Stimulated activated CD8-positive, alpha-beta memory T cell treated with anti-CD3 and anti-CD28 coated beads, Interleukin-4, amount 100 ng/mL, for 1 hour (primary cell): ENCODE data around the gene CCDC57.

Experiments used
- DNase-seq, 2 donors: peaks; one replicate each; pipeline ENCODE4 v3.0.0-alpha.2; 2020; ENCODE audit warnings: low read depth in 2 of 2, low spot score in 1 of 2

The CCDC57 gene

GRCh38 chr17:82064433-82065192 lies 148.0 kb downstream of the CCDC57 start:
- no peak for DNase-seq

DNA sequence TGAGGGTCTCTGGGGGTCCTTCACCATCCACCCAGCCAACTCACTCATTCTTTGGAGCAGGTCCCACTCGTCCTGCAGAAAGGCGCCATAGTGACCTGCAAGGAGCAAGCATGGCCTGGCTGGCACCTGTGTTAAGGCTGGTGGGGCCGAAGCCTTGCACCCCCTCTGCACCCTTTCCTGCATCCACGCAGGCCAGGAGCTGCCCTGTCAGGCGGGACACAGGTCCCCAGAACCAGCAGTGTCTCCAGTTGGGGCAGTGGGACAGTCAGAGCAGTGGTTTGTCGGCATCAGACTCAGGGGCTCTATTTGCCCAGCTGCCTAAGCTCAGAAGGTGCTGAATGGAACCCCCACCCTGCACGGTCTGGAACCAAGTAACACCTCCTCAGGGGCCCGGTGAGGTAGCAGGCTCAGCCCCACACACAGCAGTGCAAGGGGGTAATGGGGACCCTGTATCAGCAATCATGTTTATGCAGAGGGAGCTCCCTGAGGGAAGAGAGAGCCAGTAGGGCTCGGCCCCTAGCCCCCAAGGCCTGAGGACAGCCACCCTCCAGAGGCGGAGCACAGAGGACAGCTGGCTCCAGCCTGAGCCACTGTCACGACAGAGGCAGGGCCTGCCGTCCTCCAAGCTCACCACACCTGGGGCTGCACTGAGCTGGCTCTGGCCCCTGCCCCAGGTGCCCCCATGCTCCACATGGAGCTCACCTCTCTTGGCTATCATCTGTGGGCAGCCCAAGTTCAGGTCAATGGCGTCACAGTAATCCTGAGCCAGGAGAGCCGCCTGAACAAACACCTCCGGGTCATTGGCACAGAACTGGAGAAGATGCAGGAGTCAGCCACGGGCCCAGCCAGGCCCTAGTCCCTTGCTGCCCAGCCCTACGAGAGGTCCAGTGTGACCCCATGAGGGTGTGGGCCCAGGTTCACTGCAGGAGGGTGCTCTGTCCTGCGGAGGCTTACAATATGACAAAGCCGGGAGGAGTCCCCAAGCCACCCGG lies 148.9 kb downstream of the CCDC57 start:
- no peak for DNase-seq

- no peak for DNase-seq
These were observed 149.7 kb downstream of the CCDC57 start for GRCh38 chr17:82062984-82063368.

DNA sequence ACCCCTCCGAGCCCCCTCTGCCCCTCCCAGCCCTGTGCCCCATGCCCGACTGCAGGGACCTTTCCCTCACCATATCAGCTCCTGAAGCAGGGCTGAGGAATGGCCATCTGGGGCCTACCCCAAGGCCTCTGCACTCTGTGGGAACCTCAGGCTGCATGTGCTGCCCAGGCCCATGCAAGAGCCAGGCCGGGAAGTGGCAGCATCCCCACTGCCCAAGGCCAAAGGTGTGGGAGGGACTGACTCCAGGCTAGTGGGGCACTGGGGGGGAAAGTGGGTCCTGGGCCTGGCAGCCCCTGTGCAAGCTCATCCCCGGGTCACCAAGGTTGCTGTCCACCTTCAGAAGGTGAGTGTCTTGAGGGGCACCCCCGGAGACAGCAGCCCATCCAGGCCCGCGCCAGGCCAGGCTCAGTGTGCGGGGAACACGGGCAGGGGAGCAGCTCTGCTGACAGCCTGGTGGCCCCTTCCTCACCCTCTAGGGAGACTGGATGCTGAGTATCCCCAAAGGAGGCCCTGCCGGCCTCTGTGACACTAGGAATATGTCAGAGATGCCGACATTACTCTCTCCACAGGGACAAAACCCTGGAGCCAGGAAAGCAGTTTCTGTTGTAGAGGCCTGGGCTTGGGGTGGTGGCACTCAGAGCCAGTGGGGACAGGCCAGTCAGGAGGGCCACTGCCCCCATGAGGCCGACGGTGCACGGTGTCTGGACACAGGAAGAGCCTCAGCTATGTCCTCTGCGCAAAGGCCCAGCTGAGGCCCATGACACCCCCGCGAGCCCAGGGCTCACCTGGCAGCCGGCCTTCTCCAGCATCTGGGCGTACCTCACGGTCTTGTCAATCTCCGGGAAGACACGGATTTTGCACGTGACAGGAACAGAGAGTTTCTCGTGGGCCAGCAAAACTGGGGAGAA lies 150.3 kb downstream of the CCDC57 start:
- DNase-seq = no peak

DNA sequence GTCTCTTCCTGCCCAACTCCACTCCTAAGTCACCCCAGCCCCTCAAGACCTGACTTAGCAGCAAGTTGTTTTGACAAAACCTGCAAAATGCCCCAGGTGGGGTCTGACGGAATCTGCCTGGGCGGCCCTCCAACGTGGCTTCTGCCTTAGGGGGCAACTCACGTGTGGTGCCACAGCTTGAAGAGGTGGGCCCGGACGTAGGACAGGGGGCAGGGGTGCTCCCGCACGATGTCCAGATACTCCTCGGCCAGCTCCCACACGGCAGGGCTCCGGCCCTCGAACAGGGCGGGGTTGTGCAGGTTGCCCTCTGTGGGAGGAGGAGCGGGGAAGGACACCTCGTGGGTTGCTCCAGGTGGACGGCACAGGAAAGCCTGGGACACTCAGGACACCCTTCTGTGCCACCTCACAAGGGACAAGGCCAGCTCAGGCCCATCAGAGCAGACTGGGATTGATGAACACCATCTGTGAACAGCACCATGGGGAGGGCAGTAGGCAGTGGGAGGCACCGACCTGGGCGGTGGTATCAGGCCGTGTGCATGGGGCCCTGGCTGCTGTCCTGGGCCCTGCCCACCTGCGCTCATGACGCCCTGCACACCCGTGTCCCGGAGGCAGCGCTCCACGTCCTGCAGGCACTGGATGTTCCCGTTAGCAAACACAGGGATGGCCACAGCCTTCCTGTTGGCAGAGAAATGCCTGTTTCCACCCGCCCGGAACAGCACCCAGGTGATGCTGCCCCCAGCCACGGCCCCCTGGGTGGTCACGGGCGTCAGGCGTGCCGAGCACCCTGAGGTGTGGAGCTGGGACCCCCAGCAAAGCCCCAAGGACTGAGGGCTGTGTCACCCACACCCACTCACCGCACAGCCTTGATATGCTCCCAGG lies 151.4 kb downstream of the CCDC57 start:
- no peak for DNase-seq

DNA sequence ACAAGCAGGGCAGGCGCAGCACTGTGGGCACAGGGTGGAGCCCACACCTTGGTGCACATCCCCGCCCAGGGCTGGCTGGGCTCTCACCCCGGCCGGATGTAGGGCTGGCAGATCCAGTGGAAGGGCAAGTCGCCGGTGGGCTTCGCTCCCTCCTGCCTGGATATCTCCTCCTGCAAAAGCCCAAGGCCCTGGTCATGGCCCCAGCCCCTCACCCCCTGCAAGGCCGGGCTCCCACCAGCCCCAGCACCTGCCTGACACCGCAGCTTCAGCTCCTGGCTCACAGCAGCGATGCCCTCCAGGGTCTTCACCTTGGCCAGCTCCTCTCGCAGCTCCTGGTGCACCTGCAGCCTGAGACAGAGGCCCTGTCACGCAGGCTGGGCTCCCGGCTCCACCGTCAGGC lies 152.0 kb downstream of the CCDC57 start:
- DNase-seq = no peak

- DNase-seq = no peak
These were observed 152.7 kb downstream of the CCDC57 start for GRCh38 chr17:82060001-82060380.

DNA sequence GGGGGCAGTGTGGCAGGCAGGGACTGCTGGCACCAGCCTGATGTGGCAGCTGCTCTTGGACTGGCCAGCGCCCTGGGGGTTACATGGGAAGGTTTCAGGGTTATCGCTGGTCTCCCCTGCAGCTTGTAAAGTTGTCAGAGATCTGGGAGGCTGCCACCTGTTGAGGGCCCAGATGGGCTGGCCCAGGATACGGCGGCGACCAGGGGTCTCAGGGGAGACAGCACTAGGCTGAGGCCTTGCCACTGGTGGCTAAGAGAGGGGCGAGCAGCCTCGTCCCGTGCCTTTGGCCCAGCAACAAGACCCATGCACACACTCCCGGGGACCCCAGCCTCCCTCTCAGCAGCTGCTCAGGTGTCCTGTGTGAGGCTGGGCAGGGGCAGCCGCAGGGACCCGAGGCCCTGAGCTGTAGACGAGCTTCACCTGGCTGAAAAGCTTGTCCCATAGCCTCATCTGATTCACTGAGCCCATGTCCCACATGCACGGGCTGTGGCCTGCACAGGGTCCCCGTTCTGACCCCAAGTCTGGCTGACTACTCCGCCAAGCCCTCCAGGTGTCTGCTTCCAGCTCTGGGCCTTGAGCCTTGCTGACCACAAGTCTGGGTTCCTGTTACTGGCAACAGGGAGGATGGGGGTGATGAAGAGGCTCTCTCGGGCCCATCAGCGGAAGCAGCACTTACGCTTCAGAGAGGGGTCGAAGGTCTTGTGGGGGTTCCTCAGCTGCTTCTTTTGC lies 153.2 kb downstream of the CCDC57 start:
- DNase-seq = no peak

DNA sequence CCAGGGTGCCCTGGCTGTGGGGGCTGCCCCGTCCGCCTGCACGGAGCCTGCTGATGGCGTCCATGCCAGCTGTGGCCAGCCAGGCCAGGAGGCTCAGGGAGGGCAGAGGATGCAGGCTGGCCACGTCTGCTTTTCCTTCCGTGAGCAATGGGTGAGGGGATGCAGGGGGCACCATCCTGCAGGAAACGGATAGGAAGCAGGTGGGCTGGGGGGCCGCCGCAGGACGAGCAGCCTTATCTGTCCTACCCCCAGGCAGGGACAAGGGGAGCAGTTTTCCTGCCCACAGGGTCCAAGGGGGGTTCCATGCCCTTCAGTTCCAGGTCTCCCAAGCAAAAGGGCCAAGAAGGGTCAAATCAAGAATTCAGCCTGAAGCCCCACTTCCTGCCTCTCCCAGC lies 153.8 kb downstream of the CCDC57 start:
- DNase-seq = no peak

DNA sequence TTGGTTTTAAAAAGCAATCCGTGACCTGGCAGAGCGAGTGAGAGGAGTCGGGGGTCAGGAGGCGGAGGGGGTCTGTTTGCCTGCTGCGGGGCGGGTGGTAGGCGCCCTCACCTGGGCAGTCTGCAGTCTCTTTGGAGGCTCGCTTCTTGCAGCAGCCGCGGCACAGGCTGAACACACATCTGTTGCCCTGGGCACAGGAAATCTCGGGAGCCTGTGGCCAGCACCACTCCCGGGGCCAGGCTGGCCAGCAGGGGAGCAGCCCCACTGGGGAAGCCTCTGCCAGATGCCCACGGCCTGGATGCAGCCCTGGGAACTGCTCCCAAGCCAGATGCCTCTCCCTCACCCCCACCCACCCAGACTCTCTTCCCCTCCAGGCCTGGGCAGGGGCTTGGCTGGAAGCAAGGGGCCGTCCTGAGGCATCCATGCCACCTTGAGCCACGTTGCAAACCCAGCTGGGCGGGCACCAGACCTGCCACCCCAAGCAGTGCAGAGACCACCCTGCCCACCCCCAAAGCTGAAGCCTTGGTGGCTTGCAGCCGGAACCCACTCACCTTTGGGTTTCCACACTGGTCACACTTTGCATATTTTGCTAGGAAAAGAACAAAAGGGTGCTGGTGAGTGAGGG lies 154.3 kb downstream of the CCDC57 start:
- DNase-seq = no peak

DNA sequence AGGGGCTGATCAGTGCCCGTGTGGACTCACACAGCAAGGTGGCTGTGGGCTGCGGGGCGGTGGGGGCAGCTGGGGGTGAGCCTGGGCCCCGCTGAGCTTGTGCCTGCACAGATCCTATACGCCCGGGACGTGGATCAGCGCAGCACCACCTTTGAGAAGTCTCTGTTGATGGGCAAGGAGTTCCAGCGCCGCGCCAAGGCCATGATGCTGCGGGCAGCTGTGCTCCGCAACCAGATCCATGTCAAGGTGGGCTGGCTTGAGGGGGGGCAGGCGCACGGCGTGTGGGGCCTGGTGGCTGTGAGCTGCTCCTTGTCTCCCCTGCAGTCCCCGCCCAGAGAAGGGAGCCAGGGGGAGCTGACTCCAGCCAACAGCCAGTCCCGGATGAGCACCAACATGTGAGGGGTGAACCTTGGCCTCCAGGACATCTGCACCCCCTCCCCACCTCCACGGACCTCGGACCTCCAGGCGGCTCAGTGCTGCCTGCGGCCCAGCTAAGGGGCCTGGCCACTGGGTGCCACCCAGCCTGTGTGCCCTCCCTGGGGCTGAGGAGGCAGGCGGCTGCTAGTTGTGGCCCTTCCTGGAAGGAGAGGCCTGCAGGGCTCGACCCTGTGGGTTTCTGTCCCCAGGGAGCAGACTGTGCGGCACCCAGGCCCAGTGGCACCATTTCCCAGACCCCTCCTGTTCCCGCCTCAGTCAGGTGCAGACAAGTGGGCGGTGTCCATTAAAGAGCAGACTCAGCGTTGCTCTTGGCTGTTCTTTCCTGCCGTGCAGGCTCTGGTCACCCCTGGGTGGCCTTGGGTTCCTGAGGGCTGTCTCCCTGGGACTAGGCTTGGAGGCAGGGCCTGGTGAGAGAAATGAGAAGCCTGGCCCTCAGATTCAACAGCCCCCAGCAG lies 155.7 kb downstream of the CCDC57 start:
- no peak for DNase-seq

DNA sequence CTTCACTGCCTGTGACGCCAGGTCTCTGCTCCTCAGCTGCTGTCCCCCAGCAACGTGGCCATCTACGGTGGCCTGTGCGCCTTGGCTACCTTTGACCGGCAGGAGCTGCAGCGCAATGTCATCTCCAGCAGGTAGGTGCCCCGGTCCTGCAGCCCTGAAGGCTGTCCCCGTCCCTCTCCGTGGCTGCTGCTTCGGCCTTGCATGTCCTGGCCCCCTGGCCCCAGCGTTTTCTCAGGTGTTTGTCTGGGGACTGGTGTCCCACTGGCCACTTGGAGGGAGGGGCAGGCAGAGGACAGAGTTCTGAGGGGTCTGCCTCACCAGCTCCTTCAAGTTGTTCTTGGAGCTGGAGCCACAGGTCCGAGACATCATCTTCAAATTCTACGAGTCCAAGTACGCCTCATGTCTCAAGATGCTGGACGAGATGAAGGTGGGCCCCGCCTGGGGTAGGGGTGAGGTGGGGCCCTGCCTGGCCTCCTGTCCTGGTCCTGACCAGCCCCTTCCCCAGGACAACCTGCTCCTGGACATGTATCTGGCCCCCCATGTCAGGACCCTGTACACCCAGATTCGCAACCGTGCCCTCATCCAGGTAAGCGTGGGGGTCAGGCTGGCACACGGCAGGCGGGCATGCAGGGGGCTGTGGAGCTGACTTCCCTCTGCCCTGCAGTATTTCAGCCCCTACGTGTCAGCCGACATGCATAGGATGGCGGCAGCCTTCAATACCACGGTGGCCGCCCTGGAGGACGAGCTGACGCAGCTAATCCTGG lies 156.5 kb downstream of the CCDC57 start:
- no peak for DNase-seq

DNA sequence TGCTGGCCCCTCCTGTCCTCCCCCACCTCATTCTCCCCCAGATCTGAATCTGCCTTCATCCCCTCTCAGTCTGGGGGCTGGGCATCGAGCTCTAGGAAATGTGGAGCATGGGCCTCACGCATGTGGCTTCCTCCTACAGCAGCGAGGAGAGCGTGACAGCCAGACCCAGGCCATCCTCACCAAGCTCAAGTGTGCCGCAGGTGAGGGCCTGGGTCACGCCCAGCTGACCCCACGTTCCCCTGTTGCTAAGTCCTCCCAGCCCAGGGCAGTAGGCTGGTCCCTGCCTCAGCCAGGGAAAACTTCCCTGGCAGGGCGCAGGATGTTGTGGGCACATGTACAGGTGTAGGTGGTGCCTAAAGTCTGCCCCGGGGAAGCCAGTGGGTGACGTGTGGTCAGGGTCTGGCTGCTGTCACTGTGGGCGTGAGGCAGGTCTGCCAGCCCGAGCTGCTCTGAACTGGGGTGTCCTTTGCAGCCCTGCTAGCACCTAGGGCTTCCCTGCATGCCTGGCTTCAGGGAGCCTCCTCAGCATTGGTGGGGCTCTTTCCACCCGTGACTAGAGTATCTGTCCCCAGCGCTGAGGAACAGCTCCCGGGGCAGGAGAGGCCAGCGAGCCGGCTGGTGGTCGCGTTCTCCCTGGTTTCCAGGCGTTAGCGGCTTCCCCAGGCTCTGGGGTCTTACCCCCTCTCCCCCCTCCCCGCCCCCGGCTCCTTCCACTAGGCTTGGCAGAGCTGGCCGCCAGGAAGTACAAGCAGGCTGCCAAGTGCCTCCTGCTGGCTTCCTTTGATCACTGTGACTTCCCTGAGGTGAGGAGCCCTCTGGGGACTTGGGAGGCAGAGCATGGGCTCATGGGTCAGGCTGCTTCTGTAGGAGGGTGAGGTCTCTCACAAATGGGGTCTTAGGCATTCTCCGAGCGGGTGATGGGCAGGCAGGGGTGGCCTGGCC lies 157.3 kb downstream of the CCDC57 start:
- no peak for DNase-seq

DNA sequence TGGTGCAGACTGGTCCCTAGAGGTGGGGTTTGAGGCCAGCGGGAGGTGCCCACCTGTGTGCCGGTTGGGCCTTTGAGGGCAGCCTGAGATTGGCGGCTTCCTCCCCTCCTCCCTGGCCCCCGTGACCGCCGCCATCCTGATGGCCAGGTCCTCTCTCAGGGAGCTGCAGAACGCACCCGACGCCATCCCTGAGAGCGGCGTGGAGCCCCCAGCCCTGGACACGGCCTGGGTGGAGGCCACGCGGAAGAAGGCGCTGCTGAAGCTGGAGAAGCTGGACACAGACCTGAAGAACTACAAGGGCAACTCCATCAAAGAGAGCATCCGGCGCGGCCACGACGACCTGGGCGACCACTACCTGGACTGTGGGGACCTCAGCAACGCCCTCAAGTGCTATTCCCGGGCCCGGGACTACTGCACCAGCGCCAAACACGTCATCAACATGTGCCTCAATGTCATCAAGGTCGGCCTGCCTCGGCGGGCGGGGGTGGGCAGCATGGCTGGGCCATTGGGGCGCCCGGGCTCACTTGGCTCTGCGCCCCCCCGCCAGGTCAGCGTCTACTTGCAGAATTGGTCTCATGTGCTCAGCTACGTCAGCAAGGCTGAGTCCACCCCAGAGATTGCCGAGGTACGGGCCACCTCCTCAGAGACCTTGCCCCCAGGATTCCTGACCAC lies 158.2 kb downstream of the CCDC57 start:
- no peak for DNase-seq

DNA sequence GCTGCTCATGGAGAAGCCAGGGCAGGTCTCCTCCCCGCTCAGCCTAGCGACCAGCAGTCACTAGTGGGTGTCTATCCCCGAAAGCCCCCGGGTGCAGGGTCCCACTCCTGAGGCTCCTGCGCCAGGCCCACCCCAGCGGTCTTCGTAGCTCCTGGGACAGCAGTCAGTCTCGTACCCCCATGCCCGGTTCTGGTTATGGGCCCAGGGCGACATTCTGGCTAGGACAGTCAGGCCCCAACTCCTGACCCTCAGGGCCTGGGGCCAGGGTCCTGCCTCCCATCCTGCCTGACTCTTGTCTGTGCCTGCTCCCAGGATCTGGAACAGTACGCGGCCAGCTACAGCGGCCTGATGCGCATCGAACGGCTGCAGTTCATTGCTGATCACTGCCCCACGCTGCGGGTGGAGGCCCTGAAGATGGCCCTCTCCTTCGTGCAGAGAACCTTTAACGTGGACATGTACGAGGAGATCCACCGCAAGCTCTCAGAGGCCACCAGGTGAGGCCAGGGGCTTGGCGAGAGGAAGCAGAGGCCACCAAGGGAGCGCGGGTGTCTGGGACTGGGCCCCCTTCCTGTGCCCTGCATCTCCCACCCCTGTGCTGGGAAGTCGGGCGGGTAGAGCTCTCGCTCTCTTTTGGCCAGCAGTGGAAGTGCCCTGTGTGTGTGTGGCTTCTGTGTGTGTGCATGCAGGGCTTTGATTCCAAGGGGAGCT lies 158.9 kb downstream of the CCDC57 start:
- DNase-seq = no peak
